K562 (cell line): ENCODE measurements around the gene SDHC. TPM values are rescaled to one million over a fixed set of nuclear protein-coding genes. Genes with fewer than 3 reads are reported as not detected.

ENCODE experiments used
- CBFB ChIP-seq: sonication (generic); formaldehyde crosslinking; IDR thresholded peaks from 2 replicates; pipeline ENCODE4 v1.4.0; 2020; ENCODE audit warnings: mild to moderate bottlenecking, missing genetic modification reagents
- CHAMP1 ChIP-seq: fragments of 450-650 bp; IDR thresholded peaks from 2 replicates; pipeline ENCODE4 v1.6.1; 2016; ENCODE audit warnings: mild to moderate bottlenecking
- KLF10 ChIP-seq: fragments of 250-450 bp; sonication (Bioruptor Pico); IDR thresholded peaks from 2 replicates; pipeline ENCODE4 v1.6.1; 2021; ENCODE audit warnings: matching md5 sums
- NR2F6 ChIP-seq: fragments of 450-650 bp; formaldehyde crosslinking; IDR thresholded peaks from 2 replicates; pipeline ENCODE4 v1.4.0; 2020; ENCODE audit warnings: mild to moderate bottlenecking
- PTTG1 ChIP-seq: fragments of 450-650 bp; IDR thresholded peaks from 2 replicates; pipeline ENCODE4 v1.6.1; 2016; ENCODE audit warnings: low read depth, mild to moderate bottlenecking, missing genetic modification characterization, missing compliant biosample characterization
- SIX5 ChIP-seq, 2 experiments: IDR thresholded peaks; 2 replicates each; pipeline ENCODE4 v1.6.1; 2011; ENCODE audit warnings: low read length in 2 of 2, borderline replicate concordance in 1 of 2, low read depth in 1 of 2, mild to moderate bottlenecking in 1 of 2, moderate library complexity in 1 of 2; ENCODE audit not compliant: insufficient read depth in 1 of 2
- ZBTB40 ChIP-seq, 2 experiments: fragments of 450-650 bp in 1 of 2; sonication (generic) in 1 of 2; formaldehyde crosslinking in 1 of 2; IDR thresholded peaks; 2 replicates each; pipeline versions ENCODE4 v1.7.1 to v1.9.0; 2016 to 2022; ENCODE audit warnings: inconsistent platforms in 1 of 2, mild to moderate bottlenecking in 1 of 2, missing genetic modification reagents in 1 of 2
- ZFP91 ChIP-seq: sonication (generic); formaldehyde crosslinking; IDR thresholded peaks from 2 replicates; pipeline ENCODE4 v1.8.0; 2022; ENCODE audit warnings: mild to moderate bottlenecking, missing genetic modification reagents
- ZNF239 ChIP-seq: fragments of 250-450 bp; sonication (Bioruptor Pico); IDR thresholded peaks from 2 replicates; pipeline ENCODE4 v1.4.0; 2020; ENCODE audit warnings: mild to moderate bottlenecking
- polyA plus RNA-seq, 8 experiments: library from polyadenylated mRNA; depleted of rRNA in 4 of 8; stranded (reverse) in 5 of 8; unstranded in 3 of 8; fragments of >200 nt; fragmentation: Nextera tagmentation in 2 of 8; fragmentation: Illumina TruSeq in 1 of 8; extraction: Ambion mirVana in 2 of 8; extraction: Trizol in 1 of 8; gene quantifications; 2 replicates each; pipeline versions ENCODE4 v1.2.1 to v1.2.3, GENCODE V29; 2011 to 2014; ENCODE audit warnings: inconsistent platforms in 1 of 8, missing spikeins in 1 of 8
- total RNA-seq, 7 experiments: library from RNA; depleted of rRNA in 6 of 7; stranded (reverse); fragments of >200 nt in 6 of 7; fragmentation: Illumina TruSeq in 2 of 7; extraction: Trizol in 2 of 7; gene quantifications; 2 replicates each; pipeline versions ENCODE4 v1.2.1 to v1.2.3, GENCODE V29; 2011 to 2021; ENCODE audit warnings: low replicate concordance in 1 of 7
- TF ChIP-seq, protein P1 (sequence below): sonication (generic); formaldehyde crosslinking; IDR thresholded peaks from 2 replicates; pipeline ENCODE4 v1.8.0; 2022; ENCODE audit warnings: mild to moderate bottlenecking, low read depth, missing genetic modification reagents

Gene SDHC
- total and polyA plus RNA-seq, 9 of the 15 experiments (the other 6 are each of a cell fraction or from before 2014, with no cell fraction given): 7.7 to 309 (median 174) TPM

DNA sequence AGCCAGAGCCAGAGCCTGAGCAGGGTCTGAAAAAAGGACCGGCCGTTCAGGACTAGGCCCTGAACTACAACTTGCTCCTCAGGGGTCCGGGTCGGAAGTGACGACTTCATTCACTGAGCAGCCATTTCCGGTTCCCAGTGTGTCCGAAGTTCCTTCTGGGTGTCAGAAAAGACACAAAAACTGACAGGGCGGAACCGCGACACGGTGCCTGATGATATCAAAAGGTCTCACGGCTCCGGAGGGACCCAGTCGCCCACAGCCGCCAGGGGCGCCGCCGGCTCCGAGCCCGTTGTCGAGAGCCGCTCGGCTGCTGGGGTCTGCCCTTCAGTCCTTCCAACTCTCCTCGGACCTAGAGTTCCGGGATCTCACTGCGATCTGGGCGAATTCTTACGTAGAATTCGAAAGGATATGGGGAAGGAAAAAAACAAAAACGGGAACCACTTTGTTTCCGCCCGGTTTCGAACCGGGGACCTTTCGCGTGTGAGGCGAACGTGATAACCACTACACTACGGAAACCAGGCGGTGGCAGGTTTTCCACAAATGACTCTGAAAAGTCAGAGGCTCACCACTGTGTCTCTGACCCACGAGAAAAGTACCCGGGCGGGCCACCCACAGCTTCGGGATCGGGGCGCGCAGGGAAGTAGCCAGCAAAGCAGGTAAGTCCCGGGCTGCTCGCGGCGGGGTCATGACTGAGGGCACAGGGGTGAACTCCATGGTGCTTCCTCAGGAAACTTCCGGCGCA is 85.2 kb downstream of the SDHC start (continued):
- peak; percentile 93 for TF ChIP-seq ZBTB40 (IDR thresholded peaks at IDR 0.05)
- TF ChIP-seq ZBTB40 (CRISPR knock-in tag; IDR thresholded peaks at IDR 0.05): no peak
- TF ChIP-seq PTTG1: no peak
- TF ChIP-seq NR2F6 (CRISPR knock-in tag): no peak
- TF ChIP-seq, protein P1, sequence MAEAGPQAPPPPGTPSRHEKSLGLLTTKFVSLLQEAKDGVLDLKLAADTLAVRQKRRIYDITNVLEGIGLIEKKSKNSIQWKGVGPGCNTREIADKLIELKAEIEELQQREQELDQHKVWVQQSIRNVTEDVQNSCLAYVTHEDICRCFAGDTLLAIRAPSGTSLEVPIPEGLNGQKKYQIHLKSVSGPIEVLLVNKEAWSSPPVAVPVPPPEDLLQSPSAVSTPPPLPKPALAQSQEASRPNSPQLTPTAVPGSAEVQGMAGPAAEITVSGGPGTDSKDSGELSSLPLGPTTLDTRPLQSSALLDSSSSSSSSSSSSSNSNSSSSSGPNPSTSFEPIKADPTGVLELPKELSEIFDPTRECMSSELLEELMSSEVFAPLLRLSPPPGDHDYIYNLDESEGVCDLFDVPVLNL (CRISPR knock-in tag): no peak
- no peak for TF ChIP-seq ZFP91 (CRISPR knock-in tag)
- TF ChIP-seq ZNF239 (CRISPR knock-in tag): peak; percentile 6; the same call in 1 of the 2 replicates
- TF ChIP-seq KLF10 (CRISPR knock-in tag): no peak
- TF ChIP-seq CBFB: no peak
- TF ChIP-seq CHAMP1: peak; percentile 88
- no peak for TF ChIP-seq SIX5 (IDR thresholded peaks at IDR 0.05; ENCODE audit: borderline replicate concordance in 1 of 2, insufficient read depth in 1 of 2, low read depth in 1 of 2, low read length in 2 of 2)
